ENCODE measurements around the gene MLC1. TPM values are rescaled to one million over a fixed set of nuclear protein-coding genes. Genes with fewer than 3 reads are reported as not detected.

The MLC1 gene
- total RNA-seq, 1 donor from 2014 or later: not detected

GRCh38 chr22:50058906-50059880 lies 26.0 kb downstream of the MLC1 start:
- DNase-seq (ENCODE audit: low read depth in 2 of 2): peak; percentile 9 to 29

DNA sequence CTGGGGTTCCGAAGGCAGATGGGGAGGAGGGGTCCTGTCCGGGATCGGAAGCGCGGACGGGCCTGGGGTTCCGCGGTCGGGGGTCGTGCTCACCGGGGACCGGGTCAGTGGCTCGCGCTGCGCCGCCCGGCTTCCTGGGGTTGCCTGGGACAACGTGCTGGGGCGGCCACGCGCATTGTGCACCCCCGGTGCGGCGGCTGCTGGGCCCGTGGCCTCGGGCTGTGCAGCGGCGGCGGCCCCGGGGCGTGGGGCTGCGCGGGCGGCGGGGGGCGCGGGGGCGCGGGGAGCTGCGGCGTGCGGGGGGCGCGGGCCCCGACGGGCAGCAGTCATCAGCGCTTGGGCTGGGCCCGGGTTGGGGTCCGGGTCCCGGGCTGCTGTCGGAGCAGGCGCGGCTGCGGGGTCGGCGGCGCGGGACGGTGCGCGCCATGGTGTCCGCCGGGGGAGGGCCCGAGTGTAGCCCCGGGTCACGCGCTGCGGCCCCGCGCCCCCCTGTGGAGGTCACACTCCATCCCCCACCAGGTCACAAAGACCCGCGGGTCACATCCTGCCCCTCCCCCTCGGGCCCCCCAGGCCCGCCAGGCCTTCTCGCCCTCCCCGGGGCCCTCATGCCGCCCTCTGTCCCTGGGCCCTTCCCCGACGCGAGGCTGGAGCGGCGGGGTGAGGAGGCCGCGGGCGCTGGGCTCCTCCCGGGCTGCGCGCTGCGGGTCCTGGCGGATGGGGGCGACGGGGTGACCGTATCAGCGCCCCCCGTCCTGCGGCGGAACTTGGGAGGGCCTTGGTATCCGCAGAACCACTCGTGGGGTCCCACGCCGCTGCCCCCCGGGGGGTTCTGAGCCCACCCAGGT lies 26.9 kb downstream of the MLC1 start, which contains the start of gene TTLL8:
Gene TTLL8, minus strand, starts transcription at position 238 of the 845 bp plus-strand sequence.
- DNase-seq (ENCODE audit: low read depth in 2 of 2): no peak

GRCh38 chr22:50057278-50058060 lies 27.8 kb downstream of the MLC1 start:
- DNase-seq (ENCODE audit: low read depth in 2 of 2): peak in 1 of 2 donors; percentile 12

DNA sequence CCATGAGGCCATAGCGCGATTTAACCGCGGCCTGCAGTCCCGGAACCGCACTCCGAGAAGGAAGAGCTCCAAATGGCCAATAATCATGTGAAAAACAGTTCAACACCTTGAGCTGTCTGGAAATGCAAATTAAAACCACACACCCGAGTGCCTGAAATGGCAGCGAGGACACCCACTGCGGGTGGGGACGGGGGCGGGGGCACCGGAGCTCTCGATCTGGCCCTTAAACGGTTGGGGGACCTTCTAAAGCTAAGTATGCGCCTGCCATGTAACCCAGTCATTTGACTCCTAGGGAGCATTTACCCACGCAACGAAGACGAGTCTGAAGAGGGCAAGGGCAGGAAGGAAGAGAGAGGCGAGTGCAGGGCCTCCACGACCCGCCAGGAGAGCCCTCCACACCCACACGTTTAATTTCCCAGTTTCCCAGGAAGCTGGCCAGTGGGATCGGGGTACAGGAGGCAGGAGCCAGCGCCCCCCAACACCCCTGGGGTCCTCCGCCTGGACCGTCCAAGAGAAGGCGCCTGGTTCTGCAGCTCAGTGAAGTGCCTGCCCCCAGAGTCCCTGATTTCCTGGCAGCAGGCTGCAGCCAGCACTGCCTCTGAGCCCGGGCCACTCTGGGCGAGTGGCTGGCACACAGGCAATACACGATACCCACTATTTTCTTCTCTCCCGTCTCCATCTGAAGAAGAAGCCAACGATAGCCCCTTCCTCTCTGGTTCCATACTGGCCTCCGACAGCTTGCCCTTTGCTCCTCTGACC lies 28.8 kb downstream of the MLC1 start:
- DNase-seq (ENCODE audit: low read depth in 2 of 2): no peak

DNA sequence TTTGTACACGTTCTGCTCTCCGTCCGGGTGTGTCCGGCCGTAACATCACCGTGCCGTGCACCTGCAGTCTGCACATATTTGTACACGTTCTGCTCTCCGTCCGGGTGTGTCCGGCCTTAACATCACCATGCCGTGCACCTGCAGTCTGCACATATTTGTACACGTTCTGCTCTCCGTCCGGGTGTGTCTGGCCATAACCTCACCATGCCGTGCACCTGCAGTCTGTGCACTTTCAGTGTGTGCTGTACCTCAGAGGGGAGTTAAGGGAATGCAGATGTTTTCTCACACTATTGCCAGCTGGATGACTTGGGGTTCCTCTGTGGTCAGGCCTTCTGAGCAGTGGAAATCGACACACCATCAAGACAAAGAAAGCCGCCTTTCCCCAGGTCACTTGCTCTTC lies 31.4 kb downstream of the MLC1 start:
- DNase-seq (ENCODE audit: low read depth in 2 of 2): no peak

GRCh38 chr22:50051930-50052329 lies 33.3 kb downstream of the MLC1 start:
- DNase-seq (ENCODE audit: low read depth in 2 of 2): no peak

DNA sequence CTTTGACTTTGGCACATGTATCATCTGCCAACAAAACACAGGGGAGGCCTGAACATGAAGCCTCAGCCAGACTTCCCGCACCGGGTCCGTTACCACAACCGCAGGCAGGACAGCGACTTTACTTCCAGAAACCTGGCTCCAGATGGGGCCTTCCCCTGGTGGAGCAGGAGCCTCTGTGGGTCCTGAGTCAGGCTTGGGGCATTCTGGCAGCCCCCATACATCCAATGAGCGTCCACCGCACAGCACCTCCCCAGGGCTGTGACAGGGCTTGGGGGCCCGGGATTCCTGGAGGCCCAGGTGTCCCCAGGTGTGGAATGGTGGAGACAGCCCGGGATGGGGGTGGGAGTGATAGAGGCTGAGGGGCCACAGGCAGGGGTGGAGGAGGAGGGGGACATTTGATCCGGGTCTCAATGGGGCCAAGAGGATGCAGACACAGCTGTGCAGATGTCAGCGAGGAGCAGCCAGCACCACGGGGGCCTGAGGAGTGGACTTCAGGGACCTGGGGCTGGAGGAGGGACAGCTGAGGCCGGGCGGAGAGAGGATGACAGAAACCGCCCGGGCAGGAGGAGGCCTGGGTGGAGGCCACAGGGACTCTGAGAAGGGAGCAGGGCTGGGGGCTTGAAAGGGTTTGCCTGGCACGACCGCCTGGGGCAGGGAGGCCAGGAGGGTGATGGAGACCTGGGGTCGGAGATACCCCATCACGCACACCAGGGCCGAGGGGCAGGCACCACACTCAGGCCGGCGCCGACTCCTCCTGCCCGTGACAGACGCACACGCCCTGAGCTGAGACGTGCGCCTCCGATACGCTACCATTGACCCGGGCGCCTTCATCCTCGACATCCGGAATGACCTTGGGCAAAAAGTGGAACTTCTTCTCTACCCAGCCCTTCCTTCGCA lies 35.7 kb downstream of the MLC1 start:
- DNase-seq (ENCODE audit: low read depth in 2 of 2): no peak

- DNase-seq (ENCODE audit: low read depth in 2 of 2): no peak
Observed at GRCh38 chr22:50048836-50049235, 36.4 kb downstream of the MLC1 start.

DNA sequence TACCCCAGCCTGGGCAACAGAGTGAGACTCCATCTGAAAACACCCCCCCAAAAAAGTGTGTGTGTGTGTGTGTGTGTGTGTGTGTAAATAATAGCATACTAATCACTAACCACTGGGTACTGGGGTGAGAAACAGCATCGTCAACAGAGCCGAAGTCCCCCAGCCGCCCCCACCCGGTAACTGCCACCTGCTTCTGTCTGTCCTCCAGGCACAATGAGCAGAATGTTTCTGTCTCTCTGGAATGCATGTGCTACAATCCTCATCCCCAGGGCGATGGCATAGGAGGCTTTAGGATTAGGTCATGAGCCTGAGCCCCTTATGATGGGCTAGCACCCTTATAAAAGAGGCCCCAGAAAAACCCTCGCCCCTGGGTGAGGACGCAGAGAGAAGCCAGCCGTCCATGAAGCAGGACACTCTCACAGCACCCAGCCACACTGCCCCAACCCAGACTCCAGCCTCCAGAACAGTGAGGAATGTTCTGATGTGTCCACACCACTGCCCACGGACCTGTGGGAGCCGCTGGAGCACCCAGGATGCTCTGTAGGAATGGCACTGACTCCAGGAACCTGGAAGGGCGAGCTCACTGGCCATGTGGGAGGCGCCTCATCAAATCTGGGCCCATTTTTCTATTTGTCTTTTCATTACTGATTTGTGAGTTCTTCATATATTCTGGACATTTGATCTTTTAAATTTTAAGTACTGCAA lies 37.0 kb downstream of the MLC1 start:
- DNase-seq (ENCODE audit: low read depth in 2 of 2): no peak

GRCh38 chr22:50047346-50047745 lies 37.9 kb downstream of the MLC1 start:
- no peak for DNase-seq (ENCODE audit: low read depth in 2 of 2)

DNA sequence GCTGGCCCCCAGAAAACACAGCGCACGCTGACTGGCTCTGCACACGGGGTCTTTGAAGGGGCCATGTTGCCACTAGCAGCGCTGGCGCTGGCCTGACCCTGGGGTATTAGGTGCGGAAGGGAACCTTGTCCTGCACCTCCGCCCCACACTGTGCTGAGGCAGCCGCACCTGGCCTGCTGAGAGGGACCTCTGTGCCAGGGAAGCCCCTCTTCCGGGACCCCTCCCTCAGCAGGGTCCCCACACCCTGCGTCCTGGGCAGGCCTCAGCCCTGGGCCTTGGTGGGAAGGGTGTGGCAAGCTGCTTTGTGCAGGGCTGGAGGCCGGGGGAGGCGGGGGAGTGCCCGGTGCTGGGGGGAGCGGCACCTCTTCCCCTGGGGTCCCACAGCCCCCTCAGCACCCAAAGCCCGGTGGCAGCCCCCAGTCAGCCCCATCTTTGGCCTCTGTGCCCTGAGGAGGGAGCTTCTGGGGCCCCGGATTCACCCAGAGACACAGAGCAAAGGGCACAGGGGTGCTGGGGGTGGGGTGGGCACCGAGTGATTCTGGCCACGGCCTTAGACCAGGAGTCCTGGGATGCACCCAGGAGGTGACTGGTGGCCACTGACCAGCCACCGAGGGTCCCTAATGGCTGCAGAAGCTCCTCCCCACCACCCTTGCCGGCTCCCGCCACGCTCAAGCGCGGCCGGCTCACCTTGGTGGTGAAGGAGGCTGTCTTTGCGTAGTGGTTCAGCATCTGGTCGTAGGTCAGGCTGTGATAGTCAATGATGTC lies 38.6 kb downstream of the MLC1 start:
- DNase-seq (ENCODE audit: low read depth in 2 of 2): no peak

DNA sequence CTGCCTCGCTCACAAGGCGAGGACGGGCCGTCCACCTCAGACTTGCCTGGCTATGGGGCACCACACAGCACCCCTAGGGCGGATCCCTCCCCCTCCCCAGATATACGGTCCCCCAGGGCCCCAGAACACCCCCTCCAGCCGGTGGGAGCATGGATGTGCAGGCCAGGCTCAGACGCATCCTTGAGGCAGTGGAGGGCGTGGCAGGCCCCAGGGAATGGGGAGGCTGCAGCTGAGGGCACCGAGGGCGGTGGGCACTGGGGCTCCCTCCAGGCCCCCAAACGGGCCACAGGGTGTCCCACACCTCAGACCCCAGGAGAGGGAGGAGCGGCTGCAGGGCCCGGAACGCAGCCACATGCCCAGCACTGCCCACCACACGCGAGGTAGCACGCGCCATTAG lies 39.2 kb downstream of the MLC1 start:
- no peak for DNase-seq (ENCODE audit: low read depth in 2 of 2)

DNA sequence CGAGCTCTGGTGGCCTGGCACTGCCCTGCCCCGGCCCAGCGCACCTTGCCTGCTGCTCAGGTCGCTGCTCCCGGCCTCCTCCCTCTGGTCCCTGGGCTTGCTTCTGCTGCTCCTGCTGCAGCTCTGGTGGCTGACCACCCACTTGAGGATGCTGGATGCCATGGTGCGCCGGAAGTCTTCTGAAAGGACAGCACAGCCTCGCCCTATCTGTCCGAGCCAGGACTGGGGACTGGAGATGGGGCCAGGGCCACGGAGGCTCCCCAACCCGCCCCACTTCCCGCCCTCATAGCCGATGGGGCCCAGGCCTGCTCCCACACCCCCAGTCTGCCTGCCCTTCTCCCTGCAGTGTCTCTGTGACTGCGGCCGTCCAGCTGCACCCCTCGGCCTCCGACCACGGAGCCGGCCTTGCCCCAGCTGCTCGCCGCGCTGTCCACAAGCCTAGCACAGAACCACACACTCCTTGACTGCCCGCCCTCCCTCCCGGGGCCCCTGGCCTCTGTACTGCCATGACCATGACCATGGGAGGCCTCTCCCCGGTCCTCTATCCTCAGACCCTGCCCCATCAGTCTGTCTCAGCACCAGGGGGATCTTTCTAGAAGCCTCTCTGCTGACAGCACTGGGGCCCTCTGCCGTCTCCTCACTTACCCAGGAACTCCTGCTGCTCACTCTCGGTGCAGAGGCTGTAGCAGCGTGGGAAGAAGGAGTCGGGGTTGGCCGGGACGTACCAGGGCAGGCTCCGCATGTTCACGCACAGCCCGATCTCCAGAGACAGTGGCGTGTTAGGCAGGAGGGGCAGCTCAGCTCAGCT lies 39.8 kb downstream of the MLC1 start:
- no peak for DNase-seq (ENCODE audit: low read depth in 2 of 2)

GRCh38 chr22:50044485-50045118 lies 40.6 kb downstream of the MLC1 start:
- DNase-seq (ENCODE audit: low read depth in 2 of 2): no peak

GRCh38 chr22:50041361-50042065 lies 43.7 kb downstream of the MLC1 start:
- DNase-seq (ENCODE audit: low read depth in 2 of 2): no peak

DNA sequence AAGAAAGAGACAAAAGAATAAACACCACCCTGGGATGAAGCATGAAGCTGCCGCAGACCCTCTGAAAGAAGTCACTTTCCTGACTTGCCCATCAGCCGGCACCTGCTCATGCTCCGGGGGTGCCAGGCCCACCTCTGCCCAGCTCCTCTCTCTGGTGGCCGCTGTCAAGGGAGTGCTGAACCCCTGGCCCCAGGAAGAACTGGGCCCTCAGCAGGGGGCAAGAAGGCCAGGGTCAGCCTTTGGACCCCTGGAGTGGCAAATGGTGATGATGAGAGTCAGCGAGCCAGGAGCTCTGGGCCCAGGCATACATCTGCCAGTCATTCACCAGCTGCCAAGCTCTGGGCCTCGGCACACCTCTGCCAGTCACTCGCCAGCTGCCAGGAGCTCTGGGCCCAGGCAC lies 44.5 kb downstream of the MLC1 start:
- DNase-seq (ENCODE audit: low read depth in 2 of 2): no peak

All from dermis microvascular lymphatic vessel endothelial cell (primary cell).